ENCODE measurements around the gene CHTF8. TPM values are rescaled to one million over a fixed set of nuclear protein-coding genes. Genes with fewer than 3 reads are reported as not detected.

The CHTF8 gene
- polyA plus RNA-seq, 1 of the 3 experiments (the other 2 are of a cell fraction): 83.0 TPM

DNA sequence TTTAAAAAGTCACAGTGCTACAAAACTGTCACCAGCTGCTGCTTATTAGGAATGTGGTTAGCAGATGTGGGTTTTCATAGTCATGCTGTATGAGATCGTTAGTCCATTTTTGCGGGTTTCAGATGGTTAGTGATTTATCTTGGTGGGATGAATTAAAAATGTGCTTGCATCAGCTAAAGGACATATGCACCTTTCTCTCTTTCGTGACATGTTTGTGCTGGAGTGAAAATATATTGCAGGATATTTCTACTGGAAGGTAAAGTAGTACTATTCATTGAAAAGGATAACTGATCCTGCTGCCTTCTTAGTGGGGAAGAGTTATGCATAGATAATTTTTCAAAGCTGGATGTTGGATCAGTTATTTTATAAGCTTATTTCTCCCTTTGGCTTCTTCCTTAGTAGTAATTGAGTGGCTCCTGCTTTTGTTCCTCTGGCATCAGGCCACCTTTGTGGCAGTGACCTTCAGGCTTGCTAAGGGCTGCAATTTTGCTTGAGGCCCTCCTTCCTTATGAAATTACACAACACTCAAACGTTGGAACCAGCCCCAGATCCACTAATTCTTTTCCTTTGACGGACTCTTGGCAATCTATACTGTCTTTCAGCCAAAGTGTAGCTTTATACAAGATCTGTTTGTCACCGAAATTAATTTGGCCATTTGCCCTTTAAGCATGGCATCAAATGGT lies 47.1 kb upstream of the CHTF8 start (continued):
- TF ChIP-seq RFX5 (IDR thresholded peaks at IDR 0.05; ENCODE audit: low read length) (no peak), PBX3 (IDR thresholded peaks at IDR 0.05) (peak; percentile 88), MEF2A (IDR thresholded peaks at IDR 0.05; ENCODE audit: borderline replicate concordance, low read depth) (no peak), FOSL2 (IDR thresholded peaks at IDR 0.05; ENCODE audit: borderline replicate concordance, low read depth) (peak; percentile 12; the same call in 1 of the 2 replicates), CTCF (IDR thresholded peaks at IDR 0.05) (no peak), FOXJ3 (CRISPR knock-in tag; IDR thresholded peaks at IDR 0.05) (no peak), EZH2phosphoT487 (IDR thresholded peaks at IDR 0.05; ENCODE audit: borderline replicate concordance, low read depth) (no peak), EP300 (IDR thresholded peaks at IDR 0.05; ENCODE audit: borderline replicate concordance in 1 of 2, low read depth in 1 of 2, low read length in 1 of 2) (peak; percentile 47 to 69)

DNA sequence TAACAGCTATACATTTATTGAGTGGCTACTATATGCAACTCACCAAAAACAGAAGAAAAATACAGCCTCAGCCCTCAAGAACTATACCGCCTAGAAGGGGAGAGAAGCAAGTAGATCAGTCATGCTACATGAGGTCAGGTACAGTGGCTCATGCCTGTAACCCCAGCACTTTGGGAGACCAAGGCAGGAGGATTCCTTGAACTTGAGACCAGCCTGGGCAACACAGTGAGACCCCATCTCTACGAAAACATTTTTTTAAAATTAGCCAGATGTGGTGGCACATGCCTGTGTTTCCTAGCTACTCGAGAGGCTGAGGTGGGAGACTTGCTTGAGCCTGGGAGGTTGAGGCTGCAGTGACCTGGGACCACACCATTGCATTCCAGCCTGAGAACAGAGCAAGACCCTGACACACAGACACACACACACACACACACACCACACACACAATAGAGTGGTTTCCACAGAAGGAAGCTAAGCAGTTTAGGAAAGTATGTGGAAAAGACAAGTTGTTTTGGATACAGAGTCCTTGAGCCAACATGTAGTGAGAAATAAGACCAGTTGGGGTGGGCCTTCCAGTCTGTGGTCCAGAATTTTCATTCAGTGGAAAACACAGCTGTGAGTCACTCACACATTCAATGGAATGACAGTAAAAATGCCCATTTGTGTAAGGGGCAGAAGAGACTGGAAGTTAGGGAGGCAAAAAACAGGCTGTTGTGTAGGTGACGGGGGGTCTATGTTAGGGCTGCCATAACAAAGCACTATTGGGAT lies 43.8 kb upstream of the CHTF8 start:
- no peak overlapping the region for H3K4me2 ChIP-seq
- H3F3A ChIP-seq (replicated peaks; ENCODE audit: insufficient read depth): peaks cover 26% of the 10 kb centered on the region
- H3K9me2 ChIP-seq: no peaks in the 10 kb centered on the region
- peaks cover 0 to 7% of the 10 kb centered on the region in 2 experiments for H3K36me3 ChIP-seq (replicated peaks in 1 of 2; ENCODE audit: control insufficient read depth in 1 of 2, insufficient read depth in 2 of 2, low read length in 1 of 2)
- no peaks in the 10 kb centered on the region for H3K79me2 ChIP-seq (ENCODE audit: insufficient read depth)
- H3K27me3 ChIP-seq (ENCODE audit: insufficient read depth): no peaks in the 10 kb centered on the region
- ChIA-PET POLR2A (no interaction called here), CTCF (interaction anchor here (2.4 kb wide), 1 partner anchor 26 kb away, joined by 9 read pairs; no protein-coding TSS in a partner anchor)
- 95% methylated on average over 4 of the region's 4 CpGs for WGBS (ENCODE audit: low lambda C conversion rate)
- TF ChIP-seq REST (IDR thresholded peaks at IDR 0.05; ENCODE audit: low read depth, low read length): no peak
- TF ChIP-seq, protein P1, sequence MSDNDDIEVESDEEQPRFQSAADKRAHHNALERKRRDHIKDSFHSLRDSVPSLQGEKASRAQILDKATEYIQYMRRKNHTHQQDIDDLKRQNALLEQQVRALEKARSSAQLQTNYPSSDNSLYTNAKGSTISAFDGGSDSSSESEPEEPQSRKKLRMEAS (IDR thresholded peaks at IDR 0.05; ENCODE audit: low read depth): no peak
- TF ChIP-seq CHD2 (IDR thresholded peaks at IDR 0.05; ENCODE audit: low read length, partially characterized antibody): no peak
- TF ChIP-seq CTCF (IDR thresholded peaks at IDR 0.05): no peak
- no peak for TF ChIP-seq EP300 (IDR thresholded peaks at IDR 0.05; ENCODE audit: borderline replicate concordance in 1 of 2, low read depth in 1 of 2, low read length in 1 of 2)
- no peak for TF ChIP-seq GATA2 (CRISPR knock-in tag; IDR thresholded peaks at IDR 0.05)
- peak; percentile 32; the same call in 1 of the 2 replicates for TF ChIP-seq FOSL2 (IDR thresholded peaks at IDR 0.05; ENCODE audit: borderline replicate concordance, low read depth)
- peak overlapping the region in 1 of 2 experiments; percentile 35; a peak in 1 of 4 replicates for H3K27ac ChIP-seq (ENCODE audit: low read depth in 2 of 2, low read length in 1 of 2)
- H4K20me1 ChIP-seq (ENCODE audit: insufficient read depth): no peaks in the 10 kb centered on the region
- H2AFZ ChIP-seq (ENCODE audit: low read depth): no peak overlapping the region
- H3K9ac ChIP-seq: no peak overlapping the region
- H3K4me1 ChIP-seq (ENCODE audit: control insufficient read depth in 1 of 2, insufficient read depth in 2 of 2, low read depth in 1 of 2, low read length in 1 of 2): peaks cover 10 to 19% of the 10 kb centered on the region in 2 experiments; a peak in 3 of 4 replicates
- DNase-seq: no peak
- H3K4me3 ChIP-seq (ENCODE audit: low read depth in 2 of 2, low read length in 1 of 2): no peak overlapping the region
- H3K9me3 ChIP-seq: no peaks in the 10 kb centered on the region

Data from SK-N-SH (cell line).